Esophagus squamous epithelium (tissue), 4 donors: Measurements from ENCODE around the gene ECI1.

ENCODE experiments used
- POLR2A ChIP-seq, 4 donors: fragments of 450-650 bp; IDR thresholded peaks; one replicate each; pipeline ENCODE4 v1.6.1; 2017; ENCODE audit warnings: antibody characterized with exemption in 4 of 4, mild to moderate bottlenecking in 4 of 4, moderate library complexity in 3 of 4
- TF ChIP-seq, protein P1 (sequence below), 6 experiments: fragments of 450-650 bp in 4 of 6; fragments of 200-600 bp in 2 of 6; sonication (generic) in 2 of 6; IDR thresholded peaks; one replicate each; pipeline ENCODE4 v1.5.1; 2016 to 2019; ENCODE audit warnings: antibody characterized with exemption in 6 of 6, mild to moderate bottlenecking in 4 of 6, moderate library complexity in 4 of 6

DNA sequence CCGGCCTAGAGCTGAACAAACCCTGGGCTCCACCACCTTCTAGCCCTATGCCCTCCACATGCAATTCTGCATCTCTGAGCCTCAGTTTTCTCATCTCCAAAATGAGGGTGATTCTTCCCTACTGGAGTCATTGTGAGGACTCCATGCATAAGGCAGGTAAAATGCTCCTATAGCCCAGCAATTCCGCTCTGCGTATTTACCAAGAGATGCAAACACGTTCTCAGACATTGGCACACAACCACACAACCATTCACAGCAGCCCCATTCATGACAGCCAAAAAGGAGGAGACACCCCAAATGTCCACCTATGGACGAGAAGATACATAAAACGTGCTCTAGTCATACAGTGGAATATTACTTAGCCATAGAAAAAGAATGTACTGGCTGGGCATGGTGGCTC is 51.1 kb downstream of the ECI1 start:
- TF ChIP-seq, protein P1, sequence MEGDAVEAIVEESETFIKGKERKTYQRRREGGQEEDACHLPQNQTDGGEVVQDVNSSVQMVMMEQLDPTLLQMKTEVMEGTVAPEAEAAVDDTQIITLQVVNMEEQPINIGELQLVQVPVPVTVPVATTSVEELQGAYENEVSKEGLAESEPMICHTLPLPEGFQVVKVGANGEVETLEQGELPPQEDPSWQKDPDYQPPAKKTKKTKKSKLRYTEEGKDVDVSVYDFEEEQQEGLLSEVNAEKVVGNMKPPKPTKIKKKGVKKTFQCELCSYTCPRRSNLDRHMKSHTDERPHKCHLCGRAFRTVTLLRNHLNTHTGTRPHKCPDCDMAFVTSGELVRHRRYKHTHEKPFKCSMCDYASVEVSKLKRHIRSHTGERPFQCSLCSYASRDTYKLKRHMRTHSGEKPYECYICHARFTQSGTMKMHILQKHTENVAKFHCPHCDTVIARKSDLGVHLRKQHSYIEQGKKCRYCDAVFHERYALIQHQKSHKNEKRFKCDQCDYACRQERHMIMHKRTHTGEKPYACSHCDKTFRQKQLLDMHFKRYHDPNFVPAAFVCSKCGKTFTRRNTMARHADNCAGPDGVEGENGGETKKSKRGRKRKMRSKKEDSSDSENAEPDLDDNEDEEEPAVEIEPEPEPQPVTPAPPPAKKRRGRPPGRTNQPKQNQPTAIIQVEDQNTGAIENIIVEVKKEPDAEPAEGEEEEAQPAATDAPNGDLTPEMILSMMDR (IDR thresholded peaks at IDR 0.05) = no peak
- TF ChIP-seq POLR2A (IDR thresholded peaks at IDR 0.05) = no peak
